Smooth muscle cell of the umbilical artery (primary cell): ENCODE measurements around the gene WEE1. TPM values are rescaled to one million over a fixed set of nuclear protein-coding genes. Genes with fewer than 3 reads are reported as not detected.

Experiments
- total RNA-seq: library from RNA; depleted of rRNA; stranded (reverse); fragments of >200 nt; gene quantifications from 2 replicates; pipeline ENCODE4 v1.2.3, GENCODE V29; 2014

The WEE1 gene
- 26.7 and 30.1 TPM in 2 replicates for total RNA-seq

DNA sequence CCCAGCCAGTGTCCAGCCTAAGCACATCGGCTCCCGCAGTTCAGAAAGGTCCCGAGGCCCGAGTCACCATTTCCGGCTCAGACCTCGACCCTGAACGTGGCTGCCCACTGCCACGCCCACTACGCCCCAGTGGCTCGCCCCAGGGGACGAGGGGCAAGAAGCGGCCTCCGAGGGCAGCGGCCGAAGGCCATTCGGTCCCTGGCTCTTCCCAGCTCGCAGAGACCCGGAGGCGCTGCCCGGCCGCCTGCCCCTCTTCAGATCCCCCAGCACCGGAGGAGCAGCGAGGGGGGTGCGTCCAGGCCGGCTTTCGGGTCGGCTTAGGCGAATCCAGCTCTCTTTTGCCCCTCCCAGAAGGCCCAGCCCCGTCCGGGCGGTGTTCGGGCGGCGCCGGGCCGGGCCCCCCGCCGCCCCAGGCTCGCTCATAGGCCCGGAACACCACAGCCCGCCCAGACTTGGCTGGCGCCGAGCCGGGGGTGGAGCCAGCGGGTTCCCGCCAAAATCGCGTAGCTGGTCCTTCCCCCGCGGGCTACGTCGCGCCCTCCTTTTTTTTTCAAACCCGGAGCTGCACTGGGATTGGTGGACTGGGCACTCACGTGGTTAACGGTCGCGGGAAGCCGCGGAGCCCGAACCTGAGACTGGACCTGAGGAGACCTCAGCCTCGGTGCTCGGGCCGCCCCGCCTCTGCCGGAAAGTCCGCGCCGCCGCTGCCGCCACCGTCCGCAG lies at the start of gene WEE1:
WEE1 (plus strand) TSS at position 619 of the 723 bp plus-strand sequence. CDS start 264 bp downstream, outside the sequence.

Other genes starting within 250 kb of the WEE1 start
- gene IPO7, start 189.0 kb upstream of the WEE1 start, total RNA-seq, result 142 and 186 TPM in 2 replicates
- 30.9 and 35.6 TPM in 2 replicates for gene ZNF143, start 112.7 kb upstream of the WEE1 start, total RNA-seq
- 21.4 and 53.4 TPM in 2 replicates for gene SWAP70, start 90.4 kb downstream of the WEE1 start, total RNA-seq